Measurements from ENCODE around the gene ZBTB33. TPM values are rescaled to one million over a fixed set of nuclear protein-coding genes. Genes with fewer than 3 reads are reported as not detected.

Gene ZBTB33, protein sequence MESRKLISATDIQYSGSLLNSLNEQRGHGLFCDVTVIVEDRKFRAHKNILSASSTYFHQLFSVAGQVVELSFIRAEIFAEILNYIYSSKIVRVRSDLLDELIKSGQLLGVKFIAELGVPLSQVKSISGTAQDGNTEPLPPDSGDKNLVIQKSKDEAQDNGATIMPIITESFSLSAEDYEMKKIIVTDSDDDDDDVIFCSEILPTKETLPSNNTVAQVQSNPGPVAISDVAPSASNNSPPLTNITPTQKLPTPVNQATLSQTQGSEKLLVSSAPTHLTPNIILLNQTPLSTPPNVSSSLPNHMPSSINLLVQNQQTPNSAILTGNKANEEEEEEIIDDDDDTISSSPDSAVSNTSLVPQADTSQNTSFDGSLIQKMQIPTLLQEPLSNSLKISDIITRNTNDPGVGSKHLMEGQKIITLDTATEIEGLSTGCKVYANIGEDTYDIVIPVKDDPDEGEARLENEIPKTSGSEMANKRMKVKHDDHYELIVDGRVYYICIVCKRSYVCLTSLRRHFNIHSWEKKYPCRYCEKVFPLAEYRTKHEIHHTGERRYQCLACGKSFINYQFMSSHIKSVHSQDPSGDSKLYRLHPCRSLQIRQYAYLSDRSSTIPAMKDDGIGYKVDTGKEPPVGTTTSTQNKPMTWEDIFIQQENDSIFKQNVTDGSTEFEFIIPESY
- 5.2 to 12.7 TPM (median 11.7 TPM) in 5 replicates for total RNA-seq (2022; extraction: Qiagen RNA extraction; ENCODE audit: low read depth)

DNA sequence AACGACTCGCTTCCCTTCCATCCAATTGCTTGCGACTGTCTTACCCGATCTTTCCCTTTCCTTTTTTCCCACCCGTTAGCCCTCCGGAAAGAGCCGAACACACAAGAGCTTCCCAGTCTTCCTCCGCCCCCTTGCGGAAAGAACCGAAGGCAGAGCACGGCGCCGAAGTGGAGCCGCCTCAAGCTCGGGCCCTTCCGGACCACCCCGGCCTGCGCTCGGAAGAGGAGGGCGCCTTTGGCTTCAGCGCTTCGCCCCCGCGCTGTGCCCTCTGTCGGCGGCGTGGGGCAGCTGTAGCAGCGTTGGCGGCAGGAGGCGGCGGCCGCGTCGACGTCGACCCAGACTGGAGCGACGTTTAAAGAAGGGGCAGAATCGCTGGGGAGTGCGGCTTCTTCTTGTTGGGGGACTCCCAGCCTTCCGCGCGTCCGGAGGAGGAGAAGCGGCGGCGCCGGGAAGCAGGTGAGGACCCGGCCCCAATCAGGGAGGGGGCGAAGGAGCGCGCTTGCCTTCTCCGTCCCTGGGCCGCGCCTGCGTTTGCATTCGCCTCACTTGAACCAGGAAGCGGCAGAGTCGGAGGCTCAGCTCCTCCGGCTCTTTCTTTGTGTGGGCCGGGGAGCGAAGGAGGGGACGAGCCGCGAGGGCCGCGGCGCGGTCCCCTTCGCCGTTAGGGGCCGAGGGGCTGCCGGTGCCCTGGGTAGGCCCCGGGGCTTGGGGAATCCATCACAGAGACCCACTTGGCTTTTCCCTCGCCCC lies at the start of gene ZBTB33:
TSS of gene ZBTB33 (plus strand) at position 291 of the 750 bp plus-strand sequence. CDS start 2,604 bp downstream, outside the sequence.

Other genes starting within 250 kb of the ZBTB33 start
- not detected in 5 replicates for gene RHOXF2B, start 173.1 kb upstream of the ZBTB33 start, total RNA-seq (2022; extraction: Qiagen RNA extraction; ENCODE audit: low read depth)
- gene RHOXF1, start 134.9 kb upstream of the ZBTB33 start, total RNA-seq (2022; extraction: Qiagen RNA extraction; ENCODE audit: low read depth): not detected in 5 replicates
- gene RHOXF2, start 92.2 kb upstream of the ZBTB33 start, total RNA-seq (2022; extraction: Qiagen RNA extraction; ENCODE audit: low read depth): not detected in 5 replicates
- gene TMEM255A, start 60.6 kb downstream of the ZBTB33 start, total RNA-seq (2022; extraction: Qiagen RNA extraction; ENCODE audit: low read depth): 0.11 to 0.16 TPM (median 0.14 TPM) in 5 replicates
- gene ATP1B4, start 111.3 kb downstream of the ZBTB33 start, total RNA-seq (2022; extraction: Qiagen RNA extraction; ENCODE audit: low read depth): not detected in 5 replicates
- gene LAMP2, start 218.5 kb downstream of the ZBTB33 start, total RNA-seq (2022; extraction: Qiagen RNA extraction; ENCODE audit: low read depth): 74.6 to 113 TPM (median 94.3 TPM) in 5 replicates